GM19452 (cell line): ENCODE results near the gene MYL12B.
"Not testable (repeated sequence)": the region's sequence is repeated elsewhere in the genome, so short reads cannot be mapped to it uniquely, and the experiment has no call there.

Experiments used
- ATAC-seq: cut with Tn5 transposase; IDR thresholded peaks from one replicate; pipeline ENCODE4 v1.9.1; 2021; ENCODE audit not compliant: unreplicated experiment

The MYL12B gene

DNA sequence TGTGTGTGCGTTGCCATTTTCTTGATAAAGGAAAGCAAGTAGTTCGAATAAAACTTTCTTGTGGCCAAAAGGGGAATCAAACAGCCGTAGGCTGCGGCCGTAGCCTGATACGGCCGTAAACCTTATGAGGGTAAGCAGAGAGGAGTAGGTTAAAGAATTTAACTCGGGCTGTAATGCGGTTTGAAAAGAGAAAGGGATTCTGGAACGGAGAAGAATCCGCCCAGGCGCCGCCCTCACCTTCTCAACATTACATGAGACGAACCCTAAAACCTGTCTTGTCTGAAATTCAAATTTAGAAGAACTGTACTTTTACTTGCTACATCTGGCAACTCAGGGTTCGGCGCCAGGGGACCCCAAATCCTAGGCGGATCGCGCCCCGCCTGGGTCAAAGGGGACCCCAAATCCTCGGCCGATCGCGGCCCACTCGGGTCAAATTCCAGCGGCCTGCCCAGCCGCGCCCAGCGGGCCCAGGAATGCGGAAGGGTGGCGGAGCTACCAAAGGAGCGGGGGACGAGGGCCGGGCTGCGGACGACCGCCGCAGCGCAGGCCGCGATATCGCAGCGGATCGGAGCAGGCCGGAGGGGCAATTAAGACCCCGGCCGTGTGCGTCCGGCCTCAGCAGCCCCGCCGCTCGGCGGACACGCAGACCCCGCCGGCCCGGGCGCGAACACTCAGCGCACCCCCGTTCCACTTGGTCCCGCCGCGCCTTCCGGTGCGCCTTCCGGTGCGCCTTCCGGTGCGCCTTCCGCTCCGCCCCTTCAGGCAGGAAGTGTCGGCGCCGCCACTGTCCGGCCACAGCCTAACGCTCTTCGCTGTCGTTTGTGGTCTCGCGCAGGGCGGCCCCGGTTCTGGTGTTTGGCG lies at the start of gene MYL12B:
Gene MYL12B, plus strand, starts transcription at position 761 of the 861 bp plus-strand sequence. CDS start 10,766 bp downstream, outside the sequence.
- ATAC-seq = peak; percentile 86

DNA sequence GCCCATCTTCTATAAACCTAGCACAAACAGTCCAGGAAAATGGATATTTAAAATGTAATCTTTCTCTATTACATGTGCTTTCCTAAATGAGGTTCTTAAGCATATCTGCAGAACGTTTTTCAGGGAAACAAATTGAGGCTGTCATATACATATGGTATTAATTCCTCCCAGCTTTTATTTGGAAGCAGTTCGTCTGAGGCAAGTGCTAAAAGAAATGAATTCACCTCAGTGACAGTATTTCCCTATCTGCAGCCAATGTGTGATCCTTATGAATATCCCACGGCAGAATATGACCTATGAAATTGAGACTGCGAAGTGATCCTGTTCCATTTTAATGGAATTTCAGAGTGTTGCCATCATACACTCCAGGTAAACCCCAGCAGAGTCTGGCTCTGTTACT lies 49.3 kb upstream of the MYL12B start:
- ATAC-seq = no peak

DNA sequence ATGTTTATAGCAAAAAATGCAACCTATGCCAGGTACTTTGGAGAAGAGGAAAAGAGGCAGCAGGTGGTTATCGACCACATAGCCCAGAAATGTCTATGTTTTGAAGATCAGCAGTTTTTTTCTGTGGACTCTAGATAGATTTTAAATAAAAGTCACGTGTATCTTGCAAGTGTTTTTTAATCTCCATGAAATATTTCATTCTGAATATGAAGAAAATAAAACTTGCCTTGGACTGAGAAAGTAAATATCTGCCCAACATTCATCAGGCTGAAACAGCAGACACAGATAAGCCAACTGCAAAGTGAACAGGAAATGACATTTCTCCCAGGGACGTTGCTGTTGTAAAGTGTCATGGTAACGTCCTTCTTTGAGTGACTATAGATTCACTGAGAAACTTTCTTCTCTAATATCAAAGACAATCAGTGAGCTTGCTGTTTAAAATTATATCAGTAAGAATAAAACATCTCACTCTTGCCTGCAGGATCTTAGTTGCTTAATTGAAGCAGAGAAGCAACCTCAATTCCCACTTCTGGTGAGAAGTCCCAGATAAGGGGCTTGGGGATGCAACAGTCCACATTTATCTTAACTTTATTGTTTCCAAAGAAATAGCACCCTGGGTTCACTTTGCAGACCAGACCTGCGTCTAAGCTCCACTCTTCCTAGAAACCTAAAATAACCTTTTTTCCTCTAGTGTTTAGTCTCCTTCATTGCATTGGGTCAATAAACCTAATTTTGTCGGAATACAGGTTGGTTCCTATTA lies 48.5 kb upstream of the MYL12B start:
- ATAC-seq = no peak

DNA sequence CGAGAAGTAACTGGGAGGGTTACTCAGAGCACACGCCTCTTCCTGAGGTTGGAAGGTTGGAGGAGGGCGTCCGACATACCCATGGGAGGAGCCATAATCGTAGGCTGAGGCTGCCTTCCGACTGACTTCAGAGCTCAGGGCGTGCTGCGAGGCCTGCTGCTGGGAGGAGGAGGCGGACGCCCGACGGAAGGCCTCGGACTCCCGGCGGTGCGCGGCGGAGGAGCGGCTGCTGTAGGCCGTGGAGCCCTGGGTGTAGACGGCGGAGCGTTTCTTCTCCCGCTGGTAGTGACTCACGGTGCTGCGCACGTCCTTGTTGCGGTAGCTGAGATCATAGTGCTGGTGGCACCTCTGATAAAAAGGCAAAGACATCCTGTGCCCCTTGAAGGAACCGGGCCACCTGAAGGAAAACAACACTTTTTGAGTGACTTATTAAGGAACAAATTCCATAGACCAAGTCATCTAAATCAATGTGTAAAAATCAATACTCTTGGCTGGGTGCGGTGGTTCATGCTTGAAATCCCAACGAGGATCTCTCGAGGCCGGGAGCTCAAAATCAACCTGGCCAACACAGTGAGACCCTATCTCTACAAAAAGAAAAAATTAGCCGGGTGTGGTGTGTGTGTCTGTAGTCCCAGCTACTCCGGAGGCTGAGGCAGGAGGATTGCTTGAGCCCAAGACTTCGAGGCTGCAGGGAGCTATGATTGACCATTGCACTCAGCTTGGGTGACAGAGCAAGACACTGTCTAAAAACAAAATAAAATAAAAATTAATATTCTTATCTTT lies 46.9 kb upstream of the MYL12B start:
- no peak for ATAC-seq

DNA sequence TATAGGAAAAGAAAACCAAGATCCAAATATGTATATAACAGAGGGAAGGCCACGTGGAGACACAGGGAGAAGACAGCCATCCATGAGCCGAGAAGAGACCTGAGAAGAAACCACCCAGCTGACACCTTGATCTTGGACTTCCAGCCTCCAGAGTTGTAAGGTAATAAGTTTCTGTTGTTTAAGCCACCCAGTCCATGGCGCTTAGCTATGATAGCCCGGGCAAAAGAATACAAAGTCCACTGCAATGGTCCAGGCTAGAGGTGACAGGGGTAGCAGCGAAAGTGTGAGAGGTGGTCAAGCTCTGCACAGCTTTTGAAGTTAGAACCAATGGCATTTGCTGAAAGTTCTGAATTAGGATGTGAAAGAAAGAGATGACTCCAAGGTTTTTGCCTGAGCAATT lies 44.9 kb upstream of the MYL12B start:
- ATAC-seq = no peak

DNA sequence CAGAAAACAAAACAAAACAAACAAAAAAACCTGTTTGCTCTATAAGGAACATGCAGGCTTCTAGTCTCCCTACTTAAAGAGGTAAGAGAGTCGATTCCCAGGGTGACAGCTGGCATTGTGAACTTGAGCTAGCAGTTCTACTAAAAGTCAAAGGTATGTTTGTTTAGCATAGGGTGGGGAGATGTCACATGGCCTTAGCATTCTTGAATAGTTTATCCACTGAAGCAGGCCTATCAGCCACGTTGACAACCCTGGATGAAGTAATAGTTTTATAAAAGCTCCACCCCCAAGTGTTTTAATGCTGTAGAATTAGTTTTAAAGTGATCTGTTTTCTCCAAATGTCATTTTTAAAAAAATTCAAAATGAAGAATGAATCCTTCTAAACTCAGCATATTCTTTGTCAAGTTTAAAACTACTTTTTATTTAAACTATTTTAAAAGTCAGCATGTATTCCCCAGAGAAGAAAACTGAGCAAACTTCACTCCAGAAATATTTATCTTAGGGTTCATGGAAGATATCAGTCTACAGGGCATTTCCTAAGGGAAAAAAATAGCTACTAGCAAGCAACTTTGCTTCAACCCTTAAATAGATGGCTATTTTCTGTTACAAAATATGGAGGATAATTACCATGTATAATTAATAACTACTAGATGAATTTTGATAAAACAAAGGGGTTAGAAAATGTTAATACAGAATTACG lies 43.8 kb upstream of the MYL12B start:
- ATAC-seq = no peak

DNA sequence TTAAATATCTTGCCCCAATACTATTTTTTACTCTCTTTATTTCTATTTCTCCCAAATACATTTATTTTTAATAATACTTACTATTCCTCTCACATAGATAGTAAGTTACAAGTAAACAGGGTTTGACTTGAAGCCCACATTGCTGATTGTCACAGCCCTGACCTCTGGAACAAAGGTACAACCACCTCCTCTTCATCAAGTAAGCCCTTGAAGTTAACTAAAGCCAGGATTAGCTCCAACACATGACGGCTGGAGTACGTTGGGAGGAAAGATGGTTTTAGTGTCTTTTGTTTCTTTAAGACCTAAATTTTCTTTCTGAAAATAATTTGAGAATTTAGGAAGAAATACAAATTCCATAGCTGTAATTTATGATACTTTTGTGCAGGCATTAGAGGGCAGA lies 43.1 kb upstream of the MYL12B start:
- ATAC-seq = no peak

DNA sequence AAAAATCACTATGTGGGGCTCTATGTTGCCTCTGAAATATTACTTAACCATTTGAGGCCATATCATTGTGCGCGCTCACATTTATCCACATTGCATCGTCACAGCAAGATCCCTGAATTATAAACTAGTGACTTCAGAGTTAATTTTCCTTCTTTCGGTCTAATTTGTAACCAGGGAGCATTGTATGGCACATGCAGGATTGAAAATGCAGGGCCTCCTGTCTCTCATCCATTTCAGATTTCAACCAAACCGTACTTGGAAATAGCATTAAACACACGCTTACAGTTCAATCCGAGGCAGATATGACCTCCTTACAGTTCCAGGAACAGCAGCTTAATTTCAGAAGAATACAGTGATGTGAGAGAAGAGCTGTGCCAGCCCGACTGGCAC lies 42.7 kb upstream of the MYL12B start:
- ATAC-seq = no peak

DNA sequence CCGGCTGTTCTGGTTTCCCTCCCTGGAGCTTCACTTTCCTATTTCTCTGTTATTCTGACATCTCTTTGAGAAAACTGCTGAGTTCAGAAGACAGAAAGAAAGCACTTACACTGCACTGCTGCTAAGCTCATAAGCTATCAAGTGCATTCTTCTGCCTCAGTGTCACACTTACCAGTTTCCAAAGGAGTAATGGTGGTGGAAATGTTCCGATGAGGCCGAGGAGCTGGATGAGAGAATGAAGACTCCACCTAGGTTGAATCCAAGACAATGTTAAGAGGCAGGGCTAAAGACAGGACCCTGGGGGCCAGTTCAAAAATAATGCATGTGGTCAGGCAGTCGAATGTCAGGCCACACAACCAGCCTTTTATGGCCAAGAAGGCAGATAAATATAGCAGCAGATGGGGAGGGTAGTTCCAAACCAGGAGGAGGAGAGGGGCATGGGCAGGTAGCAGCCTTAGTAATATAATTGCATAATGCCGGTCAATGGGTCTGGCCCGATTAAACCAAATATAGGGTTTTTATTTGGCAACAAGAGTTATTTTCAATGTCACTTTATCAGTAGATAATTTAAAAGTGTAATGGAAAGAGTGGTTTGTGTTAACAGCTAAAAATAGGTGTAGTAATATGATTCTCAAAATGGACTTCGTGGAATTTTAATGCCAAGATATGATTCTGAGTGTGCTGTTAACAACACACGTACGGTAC lies 42.1 kb upstream of the MYL12B start, which contains the start of gene MYOM1:
Gene MYOM1, minus strand, starts transcription at position 338 of the 705 bp plus-strand sequence. CDS start 4,745 bp downstream, outside the sequence.
- no peak for ATAC-seq

DNA sequence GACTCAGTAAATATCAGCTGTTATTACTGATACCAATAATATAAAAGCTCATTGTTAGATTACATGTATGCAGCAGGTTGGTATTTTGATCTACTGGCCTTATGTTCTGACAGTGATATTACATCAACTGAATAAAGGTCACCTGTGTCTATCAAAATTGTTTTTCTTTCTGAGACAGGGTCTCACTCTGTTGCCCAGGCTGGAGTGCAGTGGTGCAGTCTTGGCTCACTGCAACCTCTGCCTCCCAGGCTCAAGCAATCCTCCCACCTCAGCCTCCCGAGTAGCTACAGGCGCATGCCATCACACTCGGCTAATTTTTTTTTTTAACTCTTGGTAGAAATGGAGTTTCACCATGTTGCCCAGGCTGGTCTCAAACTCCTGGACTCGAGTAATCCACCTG lies 41.1 kb upstream of the MYL12B start:
- ATAC-seq = not testable (repeated sequence)

DNA sequence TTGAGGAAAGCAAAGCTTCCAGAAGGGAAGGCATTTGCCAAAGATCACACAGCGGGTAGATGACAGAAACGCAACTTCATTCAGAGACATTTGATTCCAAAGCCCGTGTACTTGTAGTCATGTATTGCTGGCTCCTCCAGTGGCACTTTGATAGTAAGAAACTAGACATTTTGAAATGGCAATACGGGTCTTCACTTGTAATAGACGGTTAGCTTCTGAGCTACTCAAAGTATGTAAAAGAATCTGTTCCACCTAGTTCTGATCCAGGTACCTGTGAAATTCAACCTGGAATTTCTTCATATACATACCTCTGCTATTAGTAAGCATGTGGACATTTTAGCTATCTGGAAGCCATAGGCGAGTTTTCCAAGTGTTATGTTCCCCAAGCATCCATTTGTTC lies 40.4 kb upstream of the MYL12B start:
- ATAC-seq = no peak

DNA sequence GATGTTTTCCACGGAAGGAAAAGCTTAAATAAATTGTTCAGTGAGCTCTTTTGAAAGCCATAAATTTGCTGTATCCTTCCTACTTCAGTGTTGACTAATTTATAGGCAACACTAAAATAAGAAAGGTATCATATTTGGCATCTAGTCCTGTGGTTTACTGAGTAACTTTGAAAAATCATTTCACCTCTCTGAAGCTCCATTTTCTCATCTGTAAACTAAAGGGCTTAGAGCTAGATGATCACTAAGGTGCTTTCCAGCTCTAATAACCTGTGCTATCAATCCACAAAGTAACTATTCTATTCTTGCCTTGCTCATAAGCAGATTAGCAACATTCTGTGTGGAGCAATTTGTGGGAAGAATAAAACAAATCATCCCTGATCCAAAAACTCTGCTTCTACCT lies 38.6 kb upstream of the MYL12B start:
- no peak for ATAC-seq

DNA sequence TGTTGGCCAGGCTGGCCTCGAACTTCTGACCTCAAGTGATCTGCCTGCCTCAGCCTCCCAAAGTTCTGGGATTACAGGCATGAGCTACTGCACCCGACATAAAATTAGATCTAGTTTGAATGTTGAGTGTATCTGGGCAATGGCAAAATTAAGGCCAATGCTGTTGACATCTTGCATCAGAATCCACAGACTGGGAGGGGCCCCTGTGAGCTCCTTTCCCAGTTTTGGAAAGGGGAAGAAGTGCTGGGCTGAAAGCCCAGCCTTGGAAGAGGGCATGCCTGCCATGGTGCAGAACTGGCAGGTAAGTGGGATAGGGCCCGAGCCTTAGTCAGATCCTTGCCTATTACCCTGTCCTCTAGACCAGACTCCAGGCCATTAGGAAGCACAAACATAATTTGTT lies 37.7 kb upstream of the MYL12B start:
- no peak for ATAC-seq

DNA sequence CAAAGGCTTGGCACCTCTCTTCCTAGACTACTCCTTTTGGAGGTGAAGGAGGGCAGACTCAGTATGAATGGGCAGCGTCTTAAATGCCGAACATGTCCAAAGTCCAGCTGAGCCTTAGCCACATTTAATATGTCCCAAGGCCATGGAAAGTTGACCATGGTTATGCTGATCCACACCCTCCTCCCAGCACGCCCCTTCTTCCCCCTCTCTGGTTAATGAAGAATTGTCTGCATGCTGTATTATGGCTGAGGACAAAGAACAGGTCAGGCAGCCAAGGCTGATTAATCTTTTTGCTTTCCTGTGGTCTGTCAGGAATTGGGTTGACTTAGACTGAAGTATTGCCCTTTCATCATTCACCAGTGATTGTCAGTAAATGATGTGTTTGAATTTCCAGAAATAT lies 36.3 kb upstream of the MYL12B start:
- ATAC-seq = no peak

DNA sequence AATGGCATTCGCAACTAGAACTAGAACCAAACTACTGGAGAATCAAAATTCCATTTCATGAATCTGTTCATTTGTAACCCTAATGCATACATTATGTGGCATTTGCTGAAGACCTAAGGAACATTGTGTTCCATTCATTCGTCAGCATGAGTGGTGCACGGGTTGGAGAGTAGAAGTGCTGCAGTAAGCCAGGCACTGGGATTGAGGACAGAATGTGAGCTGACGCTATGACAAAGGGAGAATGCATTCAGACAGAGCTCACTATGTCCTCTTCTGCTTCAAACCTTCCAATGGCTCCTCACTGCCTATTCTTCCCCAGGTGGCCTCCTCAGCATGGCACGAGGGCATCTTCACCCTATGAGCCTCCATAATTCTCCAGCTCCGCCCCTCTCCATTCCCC lies 35.9 kb upstream of the MYL12B start:
- no peak for ATAC-seq

DNA sequence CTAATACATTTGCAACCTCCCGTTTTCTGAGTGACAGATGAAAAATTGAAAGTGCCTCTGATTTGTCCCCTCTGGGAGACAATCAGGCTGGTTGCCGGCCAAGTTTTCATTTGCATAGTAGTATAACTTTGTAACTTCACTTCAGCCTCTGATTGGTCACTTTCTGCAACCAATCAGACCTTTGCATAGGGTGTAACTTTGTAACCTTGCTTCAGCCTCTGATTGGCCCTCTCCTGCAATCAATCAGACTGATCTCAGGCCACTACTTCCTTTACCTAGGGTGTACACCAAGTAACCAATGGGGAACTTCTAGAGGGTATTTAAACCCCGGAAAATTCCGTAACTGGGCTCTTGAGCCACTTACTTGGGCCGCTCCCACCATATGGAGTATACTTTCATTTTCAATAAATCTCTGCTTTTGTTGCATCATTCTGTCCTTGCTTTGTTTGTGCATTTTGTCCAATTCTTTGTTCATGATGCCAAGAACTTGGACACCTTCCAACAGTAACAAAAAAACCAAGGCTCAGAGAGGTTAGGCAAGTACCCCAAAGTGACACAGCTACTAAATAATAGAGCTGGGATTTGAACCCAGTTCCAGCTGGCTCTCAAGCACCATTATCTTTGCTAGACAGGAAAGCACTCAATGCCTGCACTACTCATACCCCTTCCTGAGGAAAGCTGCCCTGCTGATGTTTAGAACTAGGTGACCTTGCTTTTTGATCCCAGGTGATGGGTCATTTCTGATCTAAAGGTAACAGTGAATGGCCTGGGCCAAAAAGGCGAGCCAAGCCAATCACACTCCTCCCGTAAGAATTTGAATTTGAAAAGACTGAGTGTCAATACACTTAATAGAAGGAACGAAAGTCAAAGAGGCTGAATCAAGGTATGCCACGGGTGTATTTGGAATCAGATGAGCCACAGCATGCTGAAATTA lies 31.3 kb upstream of the MYL12B start:
- no peak for ATAC-seq

DNA sequence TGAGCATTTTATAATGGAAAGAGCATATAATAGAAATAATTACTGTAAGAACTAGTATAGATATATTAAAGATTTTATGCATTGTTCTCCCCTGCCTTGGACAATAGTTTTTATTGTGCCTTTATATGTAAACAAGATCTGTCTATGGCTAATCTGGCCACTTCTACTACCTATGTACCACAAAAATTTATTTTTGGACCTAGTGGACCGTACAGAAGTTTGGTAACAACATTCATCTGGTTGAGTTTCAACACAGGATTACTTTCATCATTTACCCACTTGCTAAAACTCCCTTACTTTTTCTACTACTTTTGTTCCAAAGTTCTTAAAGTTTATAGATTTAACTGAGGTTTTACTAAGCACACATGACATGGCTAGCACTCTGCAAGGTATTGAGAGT lies 28.9 kb upstream of the MYL12B start:
- no peak for ATAC-seq

DNA sequence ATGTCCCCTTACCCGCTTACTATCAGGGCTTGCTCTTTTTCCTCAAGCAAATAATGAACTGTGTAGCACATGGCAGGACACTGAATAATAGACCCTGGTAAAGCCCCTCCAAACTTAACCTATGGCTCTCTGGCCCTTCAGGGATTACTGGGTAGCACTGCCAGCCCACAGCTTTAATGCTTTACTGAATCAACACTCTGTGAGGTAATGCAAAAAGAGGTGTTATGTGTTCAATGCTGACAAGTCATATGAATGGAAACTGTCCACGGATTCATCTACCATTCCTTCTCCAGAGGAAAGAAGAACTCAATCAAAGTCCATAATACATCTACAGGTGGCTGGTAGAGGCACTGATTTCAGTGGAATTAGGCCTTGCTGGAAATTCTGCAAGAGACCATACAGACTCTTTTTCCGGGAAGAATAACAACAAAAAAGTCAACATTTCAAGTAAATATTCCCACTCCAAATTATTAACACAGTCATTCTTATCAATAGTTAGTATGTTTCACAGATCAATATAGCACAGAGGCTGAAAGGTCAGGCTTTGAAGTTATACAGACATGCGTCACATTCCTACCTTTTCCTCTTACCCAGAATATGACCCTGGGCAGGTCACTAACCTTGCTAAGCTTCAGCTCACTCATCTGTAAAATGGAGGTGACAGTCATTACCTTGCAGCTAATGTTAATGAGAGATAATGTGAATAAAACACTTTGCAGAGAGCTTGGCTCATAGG lies 28.3 kb upstream of the MYL12B start:
- ATAC-seq = no peak
